Measurements from ENCODE around the gene IVL. TPM values are rescaled to one million over a fixed set of nuclear protein-coding genes. Genes with fewer than 3 reads are reported as not detected.

Gene IVL
- total RNA-seq, 1 donor from 2014 or later, result not detected

DNA sequence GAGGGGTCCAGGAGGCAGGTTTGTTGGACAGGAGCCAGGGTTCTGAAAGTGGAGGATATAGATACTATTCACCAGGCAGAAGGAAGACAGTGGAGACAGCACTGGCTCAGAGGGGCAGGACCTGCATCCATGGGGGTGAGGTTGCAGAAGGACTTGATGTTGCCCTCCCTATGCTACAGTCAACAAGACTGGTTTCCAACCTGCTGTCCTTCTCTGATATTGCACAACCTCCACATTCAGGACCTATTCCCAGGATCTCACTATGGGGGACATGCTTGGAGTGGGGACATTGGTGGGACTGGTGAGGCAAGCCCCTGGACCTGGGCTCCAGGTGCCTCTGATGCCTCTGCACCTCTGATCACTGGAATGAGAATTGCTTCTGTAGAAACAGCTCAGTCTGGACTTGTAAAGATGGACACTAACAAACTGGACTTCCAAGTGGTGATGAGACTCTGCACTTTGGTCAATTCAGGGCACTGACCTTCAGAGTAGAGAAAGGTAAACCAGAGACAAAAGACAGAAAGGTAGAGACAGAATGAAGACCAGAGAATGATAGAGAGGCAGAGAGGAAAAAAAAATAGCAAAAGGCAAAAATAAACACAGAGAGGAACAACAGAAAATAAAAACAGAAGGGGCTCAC is 28.7 kb upstream of the IVL start:
- Mint-ChIP-seq H3K36me3 (ENCODE audit: low read depth) (no peaks in the 10 kb centered on the region), H3K27ac (no peak overlapping the region), H3K4me3 (ENCODE audit: low read depth) (no peak overlapping the region), H3K27me3 (ENCODE audit: low read depth) (peaks cover 2% of the 10 kb centered on the region), H3K9me3 (no peaks in the 10 kb centered on the region), H3K4me1 (ENCODE audit: low read depth) (no peaks in the 10 kb centered on the region)
- no peak for DNase-seq (ENCODE audit: low spot score)
- intact Hi-C loops (cut with micrococcal nuclease), result no loop called here

DNA sequence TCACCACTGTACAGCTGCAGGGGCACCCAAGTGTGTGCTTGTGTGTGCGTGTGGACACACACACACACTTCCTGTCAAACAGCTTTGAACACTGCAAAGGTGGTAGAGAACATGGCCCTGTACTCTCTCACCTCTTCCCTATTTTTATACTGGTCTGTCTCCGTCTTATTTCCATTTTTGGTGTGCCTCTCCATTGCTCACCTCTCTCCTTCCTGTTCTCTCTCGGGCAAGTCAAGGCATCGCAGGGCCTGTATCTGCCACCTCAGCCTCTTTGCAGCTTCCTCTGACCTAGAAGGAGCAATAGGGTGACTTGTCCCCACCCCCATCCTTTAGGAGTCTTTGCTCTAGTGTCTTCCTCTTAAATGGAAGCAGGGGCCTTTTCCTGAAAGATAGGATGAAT is 28.0 kb upstream of the IVL start:
- intact Hi-C loops (cut with micrococcal nuclease), result no loop called here
- Mint-ChIP-seq H3K27ac (no peak overlapping the region), H3K4me3 (ENCODE audit: low read depth) (no peak overlapping the region), H3K36me3 (ENCODE audit: low read depth) (no peaks in the 10 kb centered on the region), H3K4me1 (ENCODE audit: low read depth) (no peaks in the 10 kb centered on the region), H3K27me3 (ENCODE audit: low read depth) (peaks cover 2% of the 10 kb centered on the region), H3K9me3 (no peaks in the 10 kb centered on the region)
- DNase-seq (ENCODE audit: low spot score), result no peak

DNA sequence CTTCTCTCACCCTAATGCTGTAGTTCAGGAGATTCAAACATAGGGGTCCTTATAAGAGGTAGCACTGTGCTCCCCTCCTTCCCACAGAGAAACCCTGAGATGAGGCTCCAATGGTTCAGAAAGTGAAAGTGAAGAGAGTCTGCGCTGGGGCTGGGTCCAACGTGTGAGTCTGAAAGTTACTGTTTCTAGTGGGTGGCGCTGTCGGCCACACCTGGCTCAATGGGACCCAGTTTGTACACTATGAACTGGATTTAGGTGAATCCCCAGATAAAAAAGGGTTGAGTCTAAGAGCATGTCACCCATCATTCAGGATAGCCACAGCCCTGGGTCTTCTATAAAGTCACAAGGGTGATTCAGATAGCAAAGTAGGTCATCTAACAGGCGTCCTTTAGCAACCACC is 27.4 kb upstream of the IVL start:
- Mint-ChIP-seq H3K4me3 (ENCODE audit: low read depth) (no peak overlapping the region), H3K4me1 (ENCODE audit: low read depth) (no peaks in the 10 kb centered on the region), H3K9me3 (no peaks in the 10 kb centered on the region), H3K27ac (no peak overlapping the region), H3K36me3 (ENCODE audit: low read depth) (no peaks in the 10 kb centered on the region), H3K27me3 (ENCODE audit: low read depth) (peaks cover 2% of the 10 kb centered on the region)
- intact Hi-C loops (cut with micrococcal nuclease), result no loop called here
- no peak for DNase-seq (ENCODE audit: low spot score)

DNA sequence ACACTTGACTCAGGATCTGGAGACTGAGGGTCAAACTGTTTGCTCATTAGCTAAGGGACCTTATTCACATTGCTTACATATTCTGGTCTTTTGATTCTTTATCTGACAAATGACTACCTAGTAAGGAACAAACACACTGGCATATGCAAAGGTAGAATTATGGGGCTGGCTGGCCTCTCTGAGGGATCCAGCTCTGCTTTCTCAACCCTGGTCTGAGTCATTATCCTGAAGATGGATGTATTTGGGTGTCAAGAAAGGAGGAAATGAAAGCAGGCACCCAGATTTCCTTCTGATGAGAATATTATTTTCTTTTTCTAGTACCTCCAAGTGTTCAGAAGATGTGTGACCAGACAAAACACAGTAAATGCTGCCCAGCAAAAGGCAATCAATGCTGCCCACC is 24.3 kb upstream of the IVL start:
- no peak overlapping the region for H3K27ac Mint-ChIP-seq
- no peaks in the 10 kb centered on the region for H3K36me3 Mint-ChIP-seq (ENCODE audit: low read depth)
- H3K4me1 Mint-ChIP-seq (ENCODE audit: low read depth), result no peaks in the 10 kb centered on the region
- no peaks in the 10 kb centered on the region for H3K9me3 Mint-ChIP-seq
- no peak for DNase-seq (ENCODE audit: low spot score)
- peaks cover 5% of the 10 kb centered on the region for H3K27me3 Mint-ChIP-seq (ENCODE audit: low read depth)
- no peak overlapping the region for H3K4me3 Mint-ChIP-seq (ENCODE audit: low read depth)
- intact Hi-C loops (cut with micrococcal nuclease), result no loop called here

DNA sequence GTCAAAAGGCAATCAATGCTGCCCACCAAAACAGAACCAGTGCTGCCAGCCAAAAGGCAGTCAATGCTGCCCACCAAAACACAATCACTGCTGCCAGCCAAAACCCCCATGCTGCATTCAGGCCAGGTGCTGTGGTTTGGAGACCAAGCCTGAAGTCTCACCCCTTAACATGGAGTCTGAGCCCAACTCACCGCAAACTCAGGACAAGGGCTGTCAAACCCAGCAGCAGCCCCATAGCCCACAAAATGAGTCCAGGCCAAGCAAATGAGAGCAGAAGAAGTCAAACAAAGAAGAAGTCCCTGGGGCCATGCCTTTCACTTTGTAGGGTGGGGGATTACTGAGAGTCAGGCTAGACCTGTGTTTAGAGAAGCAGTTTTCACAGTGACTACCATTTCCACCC is 23.8 kb upstream of the IVL start:
- H3K27ac Mint-ChIP-seq, result no peak overlapping the region
- intact Hi-C loops (cut with micrococcal nuclease), result no loop called here
- no peaks in the 10 kb centered on the region for H3K9me3 Mint-ChIP-seq
- no peak overlapping the region for H3K4me3 Mint-ChIP-seq (ENCODE audit: low read depth)
- H3K4me1 Mint-ChIP-seq (ENCODE audit: low read depth), result no peaks in the 10 kb centered on the region
- peaks cover 5% of the 10 kb centered on the region for H3K27me3 Mint-ChIP-seq (ENCODE audit: low read depth)
- no peaks in the 10 kb centered on the region for H3K36me3 Mint-ChIP-seq (ENCODE audit: low read depth)
- DNase-seq (ENCODE audit: low spot score), result no peak

DNA sequence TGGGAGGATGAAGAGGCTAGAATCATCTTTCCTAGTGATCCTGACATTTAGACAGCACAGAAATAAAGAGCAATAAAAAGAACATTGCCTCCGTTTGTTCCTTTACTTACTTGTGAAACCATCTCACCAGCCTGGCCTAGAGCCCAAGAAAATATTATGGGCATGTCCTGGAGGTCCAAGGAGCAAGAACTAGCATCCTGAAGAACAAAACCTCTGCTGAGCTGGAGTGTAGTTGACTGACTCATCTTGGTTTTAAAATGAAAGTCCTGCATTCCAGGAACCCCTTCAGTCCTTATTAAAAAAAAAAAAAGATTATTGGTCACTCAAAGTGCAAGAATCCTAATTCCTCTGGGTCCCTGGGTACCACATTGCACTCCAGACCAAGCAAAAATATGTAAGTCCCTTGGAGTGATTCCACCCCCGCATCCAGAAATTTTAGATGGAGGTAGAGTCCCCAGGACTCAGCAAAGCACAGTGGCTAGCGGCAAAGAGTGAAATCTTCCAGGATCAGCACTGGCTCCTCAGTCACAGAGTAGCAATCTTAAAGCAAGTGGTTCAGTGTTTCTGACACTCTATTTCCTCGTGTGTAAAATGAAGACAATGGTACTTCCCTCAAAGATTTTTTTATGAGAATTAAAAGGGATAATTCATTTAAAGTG is 23.3 kb upstream of the IVL start:
- no peak for DNase-seq (ENCODE audit: low spot score)
- H3K36me3 Mint-ChIP-seq (ENCODE audit: low read depth), result no peaks in the 10 kb centered on the region

DNA sequence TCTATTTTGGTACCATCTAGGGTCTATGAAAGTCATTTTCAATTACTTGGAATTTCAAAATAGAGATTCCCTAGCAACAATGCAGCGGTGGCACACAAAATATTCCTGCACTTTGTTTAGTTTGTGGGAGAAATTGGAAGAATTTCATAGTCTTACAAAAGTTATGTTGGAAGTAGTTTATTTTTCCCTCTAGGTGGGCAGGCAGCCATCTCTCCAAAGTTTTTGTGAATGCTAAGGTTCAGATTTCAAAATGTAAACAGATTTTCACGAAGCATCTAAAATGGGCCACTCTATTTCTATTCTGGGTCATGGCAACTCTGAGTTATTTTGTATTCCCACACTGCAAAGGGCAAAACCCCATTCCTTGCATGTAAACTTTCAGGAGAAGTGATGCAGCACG is 22.3 kb upstream of the IVL start:
- H3K9me3 Mint-ChIP-seq, result no peaks in the 10 kb centered on the region
- DNase-seq (ENCODE audit: low spot score), result no peak
- intact Hi-C loops (cut with micrococcal nuclease), result no loop called here

More for the DNA sequence above, 23.3 kb upstream of the IVL start:
- Mint-ChIP-seq H3K9me3 (no peaks in the 10 kb centered on the region), H3K4me3 (ENCODE audit: low read depth) (no peak overlapping the region), H3K27me3 (ENCODE audit: low read depth) (peaks cover 7% of the 10 kb centered on the region), H3K4me1 (ENCODE audit: low read depth) (no peaks in the 10 kb centered on the region), H3K27ac (no peak overlapping the region)
- intact Hi-C loops (cut with micrococcal nuclease), result no loop called here

DNA sequence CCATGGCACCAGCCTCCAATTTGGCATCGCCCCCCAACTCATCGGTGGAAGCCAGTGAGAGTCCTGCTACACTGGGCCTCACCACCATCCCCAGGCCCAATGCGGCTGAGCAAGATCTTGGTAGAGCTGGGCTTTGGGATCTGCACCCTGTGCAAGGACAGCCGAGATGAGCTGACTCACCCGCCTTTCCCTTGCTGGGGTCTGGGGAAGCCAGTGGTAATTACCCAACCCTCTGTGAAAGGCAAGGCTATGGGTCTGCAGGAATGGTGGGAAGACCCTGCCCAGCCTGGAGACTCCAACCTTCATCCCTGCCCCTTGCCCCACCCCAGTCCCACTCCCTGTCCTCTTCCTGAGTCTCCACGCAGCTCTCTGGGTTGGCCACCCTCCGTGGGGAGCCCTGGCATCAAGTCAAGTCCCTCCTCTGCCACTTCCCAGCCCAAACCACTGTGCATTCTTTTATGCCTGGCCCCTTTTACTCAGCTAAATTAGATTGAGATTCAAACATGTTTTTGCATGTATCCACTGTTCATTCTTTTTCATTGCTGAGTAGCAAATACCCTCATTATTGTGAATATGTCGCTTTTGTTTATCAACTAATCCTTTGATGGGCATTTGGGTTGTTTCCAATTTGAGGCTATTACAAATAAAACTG is 21.5 kb upstream of the IVL start:
- no peaks in the 10 kb centered on the region for H3K4me1 Mint-ChIP-seq (ENCODE audit: low read depth)
- intact Hi-C loops (cut with micrococcal nuclease), result no loop called here
- H3K27me3 Mint-ChIP-seq (ENCODE audit: low read depth), result peaks cover 12% of the 10 kb centered on the region
- no peak overlapping the region for H3K27ac Mint-ChIP-seq
- no peak for DNase-seq (ENCODE audit: low spot score)
- H3K9me3 Mint-ChIP-seq, result no peaks in the 10 kb centered on the region
- H3K36me3 Mint-ChIP-seq (ENCODE audit: low read depth), result no peaks in the 10 kb centered on the region
- no peak overlapping the region for H3K4me3 Mint-ChIP-seq (ENCODE audit: low read depth)

More for the DNA sequence above, 22.3 kb upstream of the IVL start:
- H3K36me3 Mint-ChIP-seq (ENCODE audit: low read depth), result no peaks in the 10 kb centered on the region
- no peak overlapping the region for H3K4me3 Mint-ChIP-seq (ENCODE audit: low read depth)
- H3K4me1 Mint-ChIP-seq (ENCODE audit: low read depth), result no peaks in the 10 kb centered on the region
- peaks cover 9% of the 10 kb centered on the region for H3K27me3 Mint-ChIP-seq (ENCODE audit: low read depth)
- no peak overlapping the region for H3K27ac Mint-ChIP-seq

DNA sequence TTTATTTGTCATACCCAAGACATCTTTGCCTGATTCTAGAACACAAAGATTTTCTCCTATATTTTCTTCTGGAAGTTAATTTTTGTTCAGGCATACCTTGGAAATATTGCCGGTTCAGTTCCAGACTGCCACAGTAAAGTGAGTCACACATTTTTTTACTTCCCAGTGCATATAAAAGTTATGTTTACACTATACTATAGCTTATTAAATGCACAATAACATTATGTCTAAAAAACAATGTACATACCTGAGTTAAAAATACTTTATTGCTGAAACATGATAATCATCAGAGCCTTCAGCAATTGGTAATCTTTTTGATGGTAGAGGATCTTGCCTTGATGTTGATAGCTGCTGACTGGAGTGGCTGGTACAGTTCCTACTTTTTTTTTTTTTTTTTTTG is 20.2 kb upstream of the IVL start:
- Mint-ChIP-seq H3K4me1 (ENCODE audit: low read depth) (no peaks in the 10 kb centered on the region), H3K4me3 (ENCODE audit: low read depth) (no peak overlapping the region), H3K36me3 (ENCODE audit: low read depth) (no peaks in the 10 kb centered on the region), H3K27me3 (ENCODE audit: low read depth) (peaks cover 15% of the 10 kb centered on the region), H3K9me3 (no peaks in the 10 kb centered on the region), H3K27ac (no peak overlapping the region)
- intact Hi-C loops (cut with micrococcal nuclease), result no loop called here
- no peak for DNase-seq (ENCODE audit: low spot score)

DNA sequence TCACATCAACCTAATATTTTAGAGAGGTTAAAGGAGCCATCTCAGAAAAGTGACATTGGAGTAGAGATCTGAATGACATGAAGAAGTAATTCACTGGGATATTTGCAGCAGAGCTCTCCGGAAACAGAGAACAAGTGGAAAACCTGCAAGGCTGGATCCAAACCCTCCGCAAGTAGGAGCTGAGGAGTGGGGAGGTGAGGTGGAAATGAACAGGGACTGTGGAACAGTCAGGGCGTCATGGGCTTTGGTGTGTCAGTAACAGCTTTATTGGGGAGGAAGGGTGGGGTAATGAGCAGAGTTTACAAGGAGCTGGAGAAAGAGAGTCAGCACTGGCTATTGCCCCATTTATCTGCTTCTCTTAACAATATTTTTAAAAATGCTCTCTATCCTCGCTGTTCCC is 9.3 kb upstream of the IVL start:
- Mint-ChIP-seq H3K9me3 (no peaks in the 10 kb centered on the region), H3K36me3 (ENCODE audit: low read depth) (no peaks in the 10 kb centered on the region), H3K4me1 (ENCODE audit: low read depth) (no peaks in the 10 kb centered on the region), H3K27ac (no peak overlapping the region), H3K4me3 (ENCODE audit: low read depth) (no peak overlapping the region), H3K27me3 (ENCODE audit: low read depth) (peaks cover 9% of the 10 kb centered on the region)
- no peak for DNase-seq (ENCODE audit: low spot score)
- intact Hi-C loops (cut with micrococcal nuclease), result no loop called here

DNA sequence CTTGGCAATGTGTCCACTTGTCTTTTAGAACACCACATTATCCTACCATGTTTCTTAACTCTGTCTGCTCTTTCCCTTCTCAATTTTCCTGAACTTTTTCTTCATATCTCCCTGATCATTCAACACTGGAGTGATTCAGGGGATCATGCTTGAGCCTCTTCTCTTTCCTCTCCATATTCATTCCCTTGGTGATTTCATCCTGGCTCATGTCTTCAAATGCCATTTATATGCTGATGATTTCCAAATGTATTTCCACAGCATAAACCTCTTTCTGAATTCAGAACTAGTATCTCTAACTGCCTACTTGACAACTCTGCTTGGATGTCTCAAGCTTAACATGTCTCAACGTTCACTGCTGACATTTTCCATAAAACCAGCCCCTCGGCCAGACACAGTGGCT is 8.5 kb upstream of the IVL start:
- H3K36me3 Mint-ChIP-seq (ENCODE audit: low read depth), result no peaks in the 10 kb centered on the region
- no peaks in the 10 kb centered on the region for H3K9me3 Mint-ChIP-seq
- H3K27me3 Mint-ChIP-seq (ENCODE audit: low read depth), result peaks cover 3% of the 10 kb centered on the region
- no peak overlapping the region for H3K27ac Mint-ChIP-seq
- H3K4me1 Mint-ChIP-seq (ENCODE audit: low read depth), result no peaks in the 10 kb centered on the region
- no peak for DNase-seq (ENCODE audit: low spot score)
- intact Hi-C loops (cut with micrococcal nuclease), result no loop called here
- H3K4me3 Mint-ChIP-seq (ENCODE audit: low read depth), result no peak overlapping the region

DNA sequence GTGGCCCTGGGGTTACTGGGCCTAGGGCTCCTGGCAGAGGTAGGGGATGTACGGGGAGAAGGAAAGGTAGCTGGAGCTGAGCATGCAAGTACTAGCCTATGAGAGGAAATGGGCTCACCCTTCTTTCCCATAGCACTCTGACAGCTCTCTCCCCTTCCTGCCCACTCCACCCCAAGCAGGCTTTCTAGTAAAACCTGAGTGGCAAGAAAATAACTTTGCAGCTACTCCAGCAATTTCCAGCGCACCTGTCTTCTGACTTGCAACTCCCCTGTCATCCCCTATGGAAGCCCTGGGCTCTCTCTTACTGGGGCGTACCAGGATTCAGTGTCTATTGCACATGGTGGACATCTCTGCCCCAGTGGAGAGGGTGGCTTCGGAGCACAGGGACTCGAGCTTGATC is 6.7 kb upstream of the IVL start:
- H3K4me1 Mint-ChIP-seq (ENCODE audit: low read depth), result no peaks in the 10 kb centered on the region
- intact Hi-C loops (cut with micrococcal nuclease), result no loop called here
- DNase-seq (ENCODE audit: low spot score), result no peak
- no peak overlapping the region for H3K4me3 Mint-ChIP-seq (ENCODE audit: low read depth)
- no peak overlapping the region for H3K27ac Mint-ChIP-seq
- no peaks in the 10 kb centered on the region for H3K27me3 Mint-ChIP-seq (ENCODE audit: low read depth)
- H3K9me3 Mint-ChIP-seq, result no peaks in the 10 kb centered on the region
- no peaks in the 10 kb centered on the region for H3K36me3 Mint-ChIP-seq (ENCODE audit: low read depth)

DNA sequence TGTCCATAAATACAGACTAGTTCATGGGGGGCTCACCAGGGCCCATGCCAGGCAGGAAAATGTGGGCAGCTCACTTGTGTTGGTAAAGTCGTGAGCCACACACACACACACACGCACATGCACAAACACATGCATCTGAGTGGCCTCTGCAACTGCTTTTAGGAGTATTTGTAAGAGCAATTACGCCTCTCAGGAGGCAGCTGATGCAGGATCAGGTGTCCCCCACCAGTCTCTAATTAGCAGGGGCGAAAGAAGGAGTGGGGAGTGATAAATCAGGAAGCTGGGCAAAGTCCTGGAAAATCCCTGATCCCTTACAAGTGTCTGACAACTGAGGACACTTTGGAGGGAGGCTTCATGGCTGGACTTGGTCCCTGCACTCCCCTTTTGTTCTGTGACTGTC is 5.7 kb upstream of the IVL start:
- no peaks in the 10 kb centered on the region for H3K27me3 Mint-ChIP-seq (ENCODE audit: low read depth)
- H3K27ac Mint-ChIP-seq, result no peak overlapping the region
- H3K9me3 Mint-ChIP-seq, result no peaks in the 10 kb centered on the region
- H3K4me1 Mint-ChIP-seq (ENCODE audit: low read depth), result peaks cover under 1% of the 10 kb centered on the region
- H3K4me3 Mint-ChIP-seq (ENCODE audit: low read depth), result no peak overlapping the region
- intact Hi-C loops (cut with micrococcal nuclease), result no loop called here
- H3K36me3 Mint-ChIP-seq (ENCODE audit: low read depth), result no peaks in the 10 kb centered on the region
- DNase-seq (ENCODE audit: low spot score), result no peak

Data from activated T-helper 2 cell treated with anti-CD3 and anti-CD28 coated beads, Interferon-gamma antibody, Interleukin-2, Interleukin-4, amounts not matched to agents 10 μg/mL and 5 μg/mL and 100 μg/mL, durations not matched to agents 14 hours and 24 hours and 36 hours (primary cell).